Measurements from ENCODE around the gene NR5A1.

DNA sequence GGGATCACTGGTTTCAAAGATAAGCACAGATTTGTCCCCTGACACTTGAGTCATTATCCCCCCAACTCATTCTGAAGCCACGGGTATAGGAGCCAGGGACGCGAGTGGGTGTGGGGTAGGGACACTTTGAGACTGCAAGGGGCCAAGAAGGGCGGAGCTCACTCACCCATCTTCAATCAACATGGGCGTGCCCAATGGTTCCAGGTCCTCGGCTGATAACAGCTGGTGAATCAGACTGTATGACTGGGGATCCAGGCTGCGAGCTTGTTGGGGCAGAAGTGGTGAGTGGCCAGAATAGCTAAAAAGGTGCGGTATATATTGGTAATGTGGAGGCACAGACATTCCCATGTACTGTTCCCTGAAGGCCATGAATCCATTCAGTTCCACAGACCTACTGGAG lies 30.7 kb upstream of the NR5A1 start:
- TF ChIP-seq POLR2A (IDR thresholded peaks at IDR 0.05) (no peak), POLR2AphosphoS5 (IDR thresholded peaks at IDR 0.05; ENCODE audit: insufficient read depth in 1 of 2, low read depth in 1 of 2) (no peak)

All from vagina (tissue), 2 donors.